Nephron progenitor cell (in vitro differentiated cells): ENCODE data around the gene TBC1D2.
A peak's percentile ranks its signal among the peaks of the same experiment; 100 is the strongest.

Source experiments
- DNase-seq: peaks from one replicate; pipeline ENCODE4 v3.0.0; 2021
- H3K27ac Mint-ChIP-seq: 2 replicates; pipeline ENCODE4 v1.8.0; 2021; ENCODE audit warnings: mild to moderate bottlenecking, moderate library complexity, mixed read lengths
- H3K27me3 Mint-ChIP-seq: 2 replicates; pipeline ENCODE4 v1.8.0; 2021; ENCODE audit warnings: mild to moderate bottlenecking, low read depth, mixed read lengths; ENCODE audit not compliant: poor library complexity
- H3K36me3 Mint-ChIP-seq: 2 replicates; pipeline ENCODE4 v1.8.0; 2021; ENCODE audit warnings: low read depth, mixed read lengths
- H3K4me1 Mint-ChIP-seq: 2 replicates; pipeline ENCODE4 v1.8.0; 2021; ENCODE audit warnings: mixed read lengths
- H3K4me3 Mint-ChIP-seq: 2 replicates; pipeline ENCODE4 v1.8.0; 2021; ENCODE audit warnings: mild to moderate bottlenecking, moderate library complexity, mixed read lengths
- H3K9me3 Mint-ChIP-seq: 2 replicates; pipeline ENCODE4 v1.8.0; 2021; ENCODE audit warnings: mild to moderate bottlenecking, moderate library complexity, mixed read lengths
- CTCF ChIP-seq: fragments of 200-600 bp; sonication (generic); IDR thresholded peaks from 2 replicates; pipeline ENCODE4 v1.5.0; 2021; ENCODE audit warnings: antibody characterized with exemption

The TBC1D2 gene

GRCh38 chr9:98230789-98231188 lies 24.7 kb downstream of the TBC1D2 start:
- TF ChIP-seq CTCF, result no peak
- no peak for DNase-seq
- Mint-ChIP-seq H3K27ac (no peak overlapping the region), H3K4me3 (no peak overlapping the region), H3K4me1 (peaks cover 40% of the 10 kb centered on the region), H3K27me3 (no peaks in the 10 kb centered on the region), H3K9me3 (no peaks in the 10 kb centered on the region), H3K36me3 (no peaks in the 10 kb centered on the region)

DNA sequence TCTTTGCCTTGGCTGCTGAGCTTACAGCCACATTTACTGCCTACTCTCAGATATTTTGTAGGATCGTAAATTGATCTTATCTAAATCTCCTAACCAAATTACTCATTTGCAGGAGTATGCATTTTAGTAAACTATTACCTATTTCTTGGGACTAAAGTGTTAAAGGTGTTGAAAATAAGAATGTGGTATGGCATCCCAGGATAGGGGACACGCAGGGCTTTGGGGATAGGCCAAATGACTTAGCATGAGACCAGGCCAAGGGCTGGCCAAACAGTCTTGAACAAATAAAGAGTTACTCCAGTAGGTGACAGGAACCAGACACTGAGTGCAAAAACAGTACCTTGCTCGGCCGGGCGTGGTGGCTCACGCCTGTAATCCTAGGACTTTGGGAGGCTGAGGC lies 25.1 kb downstream of the TBC1D2 start:
- Mint-ChIP-seq H3K4me3 (no peak overlapping the region), H3K27ac (peak overlapping the region; percentile 16), H3K36me3 (no peaks in the 10 kb centered on the region), H3K9me3 (no peaks in the 10 kb centered on the region), H3K4me1 (peaks cover 40% of the 10 kb centered on the region), H3K27me3 (no peaks in the 10 kb centered on the region)
- no peak for TF ChIP-seq CTCF
- DNase-seq, result no peak

GRCh38 chr9:98229620-98230019 lies 25.8 kb downstream of the TBC1D2 start:
- Mint-ChIP-seq H3K27ac (no peak overlapping the region), H3K27me3 (no peaks in the 10 kb centered on the region), H3K9me3 (no peaks in the 10 kb centered on the region), H3K36me3 (no peaks in the 10 kb centered on the region), H3K4me3 (no peak overlapping the region), H3K4me1 (peaks cover 40% of the 10 kb centered on the region)
- TF ChIP-seq CTCF, result no peak
- no peak for DNase-seq

- no peak for TF ChIP-seq CTCF
- no peaks in the 10 kb centered on the region for H3K36me3 Mint-ChIP-seq
- no peaks in the 10 kb centered on the region for H3K27me3 Mint-ChIP-seq
- H3K4me1 Mint-ChIP-seq, result peaks cover 34% of the 10 kb centered on the region
- no peak overlapping the region for H3K4me3 Mint-ChIP-seq
- H3K27ac Mint-ChIP-seq, result no peak overlapping the region
- H3K9me3 Mint-ChIP-seq, result no peaks in the 10 kb centered on the region
- DNase-seq, result no peak
These were observed 26.4 kb downstream of the TBC1D2 start for GRCh38 chr9:98229090-98229395.

- H3K4me1 Mint-ChIP-seq, result peaks cover 32% of the 10 kb centered on the region
- no peaks in the 10 kb centered on the region for H3K9me3 Mint-ChIP-seq
These were observed 26.9 kb downstream of the TBC1D2 start for GRCh38 chr9:98228392-98229089.

More at GRCh38 chr9:98228392-98229089, 26.9 kb downstream of the TBC1D2 start:
- Mint-ChIP-seq H3K36me3 (no peaks in the 10 kb centered on the region), H3K4me3 (no peak overlapping the region), H3K27me3 (peaks cover 1% of the 10 kb centered on the region), H3K27ac (no peak overlapping the region)
- no peak for TF ChIP-seq CTCF
- no peak for DNase-seq
